GM04503 (cell line): ENCODE data around the gene PLEKHA5.
"Not testable (repeated sequence)": the region's sequence is repeated elsewhere in the genome, so short reads cannot be mapped to it uniquely, and the experiment has no call there.

Experiments
- DNase-seq: peaks from one replicate; pipeline ENCODE4 v3.0.0-alpha.2; 2012; ENCODE audit warnings: low read depth

PLEKHA5 gene

GRCh38 chr12:19169222-19169621 is 39.7 kb downstream of the PLEKHA5 start:
- DNase-seq: no peak

GRCh38 chr12:19170286-19170685 is 40.8 kb downstream of the PLEKHA5 start:
- not testable (repeated sequence) for DNase-seq

- DNase-seq: no peak
Measured at GRCh38 chr12:19171731-19172130, 42.2 kb downstream of the PLEKHA5 start.

GRCh38 chr12:19177754-19178153 is 48.2 kb downstream of the PLEKHA5 start:
- no peak for DNase-seq

GRCh38 chr12:19179986-19180385 is 50.5 kb downstream of the PLEKHA5 start:
- no peak for DNase-seq

- no peak for DNase-seq
Measured at GRCh38 chr12:19181666-19182426, 52.3 kb downstream of the PLEKHA5 start.

GRCh38 chr12:19183121-19183838 is 53.7 kb downstream of the PLEKHA5 start:
- no peak for DNase-seq

GRCh38 chr12:19185262-19185929 is 55.9 kb downstream of the PLEKHA5 start:
- no peak for DNase-seq

- DNase-seq: no peak
Measured at GRCh38 chr12:19186722-19187661, 57.5 kb downstream of the PLEKHA5 start.

GRCh38 chr12:19189522-19189921 is 60.0 kb downstream of the PLEKHA5 start:
- DNase-seq: no peak

GRCh38 chr12:19190292-19191031 is 60.9 kb downstream of the PLEKHA5 start:
- DNase-seq: no peak

GRCh38 chr12:19191089-19191488 is 61.6 kb downstream of the PLEKHA5 start:
- no peak for DNase-seq

- no peak for DNase-seq
Measured at GRCh38 chr12:19191563-19191962, 62.0 kb downstream of the PLEKHA5 start.

- DNase-seq: no peak
Measured at GRCh38 chr12:19192710-19193109, 63.2 kb downstream of the PLEKHA5 start.

- no peak for DNase-seq
Measured at GRCh38 chr12:19194963-19195362, 65.4 kb downstream of the PLEKHA5 start.

GRCh38 chr12:19196959-19197630 is 67.6 kb downstream of the PLEKHA5 start:
- no peak for DNase-seq

GRCh38 chr12:19198272-19198671 is 68.7 kb downstream of the PLEKHA5 start:
- DNase-seq: no peak

GRCh38 chr12:19199332-19199731 is 69.8 kb downstream of the PLEKHA5 start:
- DNase-seq: no peak

GRCh38 chr12:19200261-19200660 is 70.7 kb downstream of the PLEKHA5 start:
- DNase-seq: no peak

GRCh38 chr12:19201661-19202060 is 72.1 kb downstream of the PLEKHA5 start:
- DNase-seq: no peak

GRCh38 chr12:19203013-19203412 is 73.5 kb downstream of the PLEKHA5 start:
- DNase-seq: no peak
